Cerebellar cortex (tissue), 1 donor: ENCODE data around the gene GFRA1.

Experiments
- DNase-seq: peaks from one replicate; pipeline ENCODE4 v3.0.0-alpha.2; 2015; ENCODE audit warnings: low spot score

GFRA1 gene

GRCh38 chr10:116241085-116241484 lies 31.9 kb downstream of the GFRA1 start:
- DNase-seq = no peak

GRCh38 chr10:116240157-116240950 lies 32.7 kb downstream of the GFRA1 start:
- no peak for DNase-seq

- no peak for DNase-seq
Measured at GRCh38 chr10:116239229-116239628, 33.8 kb downstream of the GFRA1 start.

GRCh38 chr10:116237970-116238369 lies 35.0 kb downstream of the GFRA1 start:
- DNase-seq = no peak

GRCh38 chr10:116237260-116237659 lies 35.7 kb downstream of the GFRA1 start:
- DNase-seq = no peak

- DNase-seq = no peak
Measured at GRCh38 chr10:116233230-116233629, 39.8 kb downstream of the GFRA1 start.

- no peak for DNase-seq
Measured at GRCh38 chr10:116232613-116233012, 40.4 kb downstream of the GFRA1 start.

GRCh38 chr10:116226766-116227165 lies 46.2 kb downstream of the GFRA1 start:
- no peak for DNase-seq

- no peak for DNase-seq
Measured at GRCh38 chr10:116226053-116226452, 47.0 kb downstream of the GFRA1 start.

GRCh38 chr10:116223289-116223688 lies 49.7 kb downstream of the GFRA1 start:
- no peak for DNase-seq

- no peak for DNase-seq
Measured at GRCh38 chr10:116221053-116221452, 52.0 kb downstream of the GFRA1 start.

- DNase-seq = no peak
Measured at GRCh38 chr10:116216676-116217075, 56.3 kb downstream of the GFRA1 start.

- DNase-seq = no peak
Measured at GRCh38 chr10:116215651-116216050, 57.4 kb downstream of the GFRA1 start.

GRCh38 chr10:116211682-116212081 lies 61.3 kb downstream of the GFRA1 start:
- DNase-seq = no peak

GRCh38 chr10:116210588-116211346 lies 62.2 kb downstream of the GFRA1 start:
- DNase-seq = no peak

- no peak for DNase-seq
Measured at GRCh38 chr10:116209781-116210180, 63.2 kb downstream of the GFRA1 start.

- DNase-seq = no peak
Measured at GRCh38 chr10:116208956-116209567, 63.9 kb downstream of the GFRA1 start.

GRCh38 chr10:116207690-116208089 lies 65.3 kb downstream of the GFRA1 start:
- DNase-seq = no peak

- DNase-seq = no peak
Measured at GRCh38 chr10:116203661-116204060, 69.3 kb downstream of the GFRA1 start.

- no peak for DNase-seq
Measured at GRCh38 chr10:116201670-116202430, 71.2 kb downstream of the GFRA1 start.

GRCh38 chr10:116201011-116201410 lies 72.0 kb downstream of the GFRA1 start:
- DNase-seq = no peak

- no peak for DNase-seq
Measured at GRCh38 chr10:116198676-116199035, 74.3 kb downstream of the GFRA1 start.
